ENCODE data around the gene FAM170B. TPM values are rescaled to one million over a fixed set of nuclear protein-coding genes. Genes with fewer than 3 reads are reported as not detected.

Gene FAM170B
- total RNA-seq, 4 donors from 2014 or later: not detected

- Histone ChIP-seq H3K4me3 (no peak overlapping the region), H3K4me1 (no peaks in the 10 kb centered on the region), H3K36me3 (no peaks in the 10 kb centered on the region), H3K27me3 (no peaks in the 10 kb centered on the region), H3K27ac (no peak overlapping the region), H3K9me3 (no peaks in the 10 kb centered on the region)
- no peak for DNase-seq
- intact Hi-C loops (cut with DNase I; ENCODE audit: low total_unique reads): no loop called here
- TF ChIP-seq POLR2A (IDR thresholded peaks at IDR 0.05) (no peak), CTCF (IDR thresholded peaks at IDR 0.05) (no peak)
Observed at GRCh38 chr10:49162063-49162462, 28.2 kb upstream of the FAM170B start.

- DNase-seq: no peak
- Histone ChIP-seq H3K4me3 (no peak overlapping the region), H3K27me3 (no peaks in the 10 kb centered on the region), H3K4me1 (no peaks in the 10 kb centered on the region), H3K27ac (no peak overlapping the region), H3K36me3 (no peaks in the 10 kb centered on the region), H3K9me3 (no peaks in the 10 kb centered on the region)
- intact Hi-C loops (cut with DNase I; ENCODE audit: low total_unique reads): no loop called here
- TF ChIP-seq CTCF (IDR thresholded peaks at IDR 0.05) (peak; percentile 14 to 40 (median 28)), POLR2A (IDR thresholded peaks at IDR 0.05) (no peak)
Observed at GRCh38 chr10:49161411-49161997, 27.7 kb upstream of the FAM170B start.

- H3K4me3 ChIP-seq: no peak overlapping the region
- no peak overlapping the region for H3K27ac ChIP-seq
- no peaks in the 10 kb centered on the region for H3K36me3 ChIP-seq
- no peak for TF ChIP-seq POLR2A (IDR thresholded peaks at IDR 0.05)
- no peak for TF ChIP-seq CTCF (IDR thresholded peaks at IDR 0.05)
- H3K4me1 ChIP-seq: no peaks in the 10 kb centered on the region
- H3K27me3 ChIP-seq: no peaks in the 10 kb centered on the region
- no peaks in the 10 kb centered on the region for H3K9me3 ChIP-seq
- DNase-seq: no peak
- intact Hi-C loops (cut with DNase I; ENCODE audit: low total_unique reads): no loop called here
Observed at GRCh38 chr10:49160814-49161213, 27.0 kb upstream of the FAM170B start.

- no peak overlapping the region for H3K4me3 ChIP-seq
- no peaks in the 10 kb centered on the region for H3K36me3 ChIP-seq
- TF ChIP-seq CTCF (IDR thresholded peaks at IDR 0.05) (no peak), POLR2A (IDR thresholded peaks at IDR 0.05) (no peak)
- no peaks in the 10 kb centered on the region for H3K27me3 ChIP-seq
- no peak overlapping the region for H3K27ac ChIP-seq
- intact Hi-C loops (cut with DNase I; ENCODE audit: low total_unique reads): no loop called here
- H3K9me3 ChIP-seq: no peaks in the 10 kb centered on the region
- H3K4me1 ChIP-seq: no peaks in the 10 kb centered on the region
- DNase-seq: no peak
Observed at GRCh38 chr10:49160110-49160509, 26.3 kb upstream of the FAM170B start.

GRCh38 chr10:49158915-49159314 is 25.1 kb upstream of the FAM170B start:
- no peaks in the 10 kb centered on the region for H3K36me3 ChIP-seq
- DNase-seq: no peak
- intact Hi-C loops (cut with DNase I; ENCODE audit: low total_unique reads): no loop called here
- H3K4me3 ChIP-seq: no peak overlapping the region
- H3K4me1 ChIP-seq: no peaks in the 10 kb centered on the region
- no peaks in the 10 kb centered on the region for H3K27me3 ChIP-seq
- H3K27ac ChIP-seq: no peak overlapping the region
- no peaks in the 10 kb centered on the region for H3K9me3 ChIP-seq
- no peak for TF ChIP-seq POLR2A (IDR thresholded peaks at IDR 0.05)
- no peak for TF ChIP-seq CTCF (IDR thresholded peaks at IDR 0.05)

All from uterus (tissue), 4 donors.